ENCODE measurements around the gene MUS81. TPM values are rescaled to one million over a fixed set of nuclear protein-coding genes. Genes with fewer than 3 reads are reported as not detected.

The MUS81 gene
- total RNA-seq, 1 experiment from 2014 or later = 45.9 TPM

DNA sequence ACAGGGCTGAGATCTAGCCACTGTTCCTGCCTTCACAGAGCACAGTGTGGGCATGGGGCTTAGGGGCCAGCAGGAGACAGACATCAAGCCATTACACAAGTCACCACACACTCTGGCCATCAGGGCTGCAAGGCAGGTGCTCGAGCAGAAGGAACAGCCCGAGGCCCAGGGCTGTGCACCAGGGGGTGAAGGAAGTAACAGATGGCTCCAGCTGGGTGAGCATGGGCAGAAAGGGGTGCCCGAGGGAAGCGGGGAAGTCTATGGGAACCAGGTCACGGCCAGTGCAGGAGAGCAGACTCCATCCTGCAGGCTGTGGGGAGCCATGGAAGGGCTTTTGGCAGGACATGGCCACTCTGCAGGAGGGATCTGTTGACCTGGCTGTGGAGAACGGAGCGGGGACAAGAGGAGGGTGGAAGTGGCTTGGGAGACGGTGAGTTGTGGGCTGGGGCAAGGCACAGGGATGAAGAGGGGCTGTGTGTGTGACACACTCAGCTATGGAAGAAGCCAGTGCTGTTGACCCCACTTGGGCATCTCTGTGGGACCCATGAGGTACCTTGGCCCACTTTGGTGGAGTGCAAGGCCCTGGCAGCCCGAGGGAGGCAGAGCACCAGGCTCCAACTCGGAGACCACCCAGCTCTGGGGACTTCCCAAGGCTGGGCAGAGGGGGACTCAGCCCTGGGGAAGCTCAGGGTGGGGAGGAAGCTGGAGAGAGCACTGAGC, 55.0 kb downstream of the MUS81 start:
- H3K27me3 Mint-ChIP-seq (ENCODE audit: low read depth) = peaks cover 6% of the 10 kb centered on the region
- DNase-seq (ENCODE audit: low spot score) (no peak), ATAC-seq (no peak)
- no peaks in the 10 kb centered on the region for H3K9me3 Mint-ChIP-seq
- TF ChIP-seq SOX15 (CRISPR knock-in tag; IDR thresholded peaks at IDR 0.05) (no peak), IRF2 (CRISPR knock-in tag; IDR thresholded peaks at IDR 0.05; ENCODE audit: borderline replicate concordance, low read depth) (no peak), ZNF232 (CRISPR knock-in tag; IDR thresholded peaks at IDR 0.05) (no peak), HMGA2 (CRISPR knock-in tag; IDR thresholded peaks at IDR 0.05) (no peak), TEAD4 (CRISPR knock-in tag; IDR thresholded peaks at IDR 0.05) (no peak), PRRX2 (CRISPR knock-in tag; IDR thresholded peaks at IDR 0.05) (no peak), MXD4 (CRISPR knock-in tag; IDR thresholded peaks at IDR 0.05; ENCODE audit: borderline replicate concordance) (no peak), NFYB (CRISPR knock-in tag; conservative IDR thresholded peaks at IDR 0.05; ENCODE audit: low read depth) (no peak), GRHL2 (CRISPR knock-in tag; IDR thresholded peaks at IDR 0.05; ENCODE audit: insufficient replicate concordance, severe bottlenecking) (no peak), ZNF263 (CRISPR knock-in tag; IDR thresholded peaks at IDR 0.05; ENCODE audit: low read depth) (no peak)
- TF ChIP-seq, protein P1, sequence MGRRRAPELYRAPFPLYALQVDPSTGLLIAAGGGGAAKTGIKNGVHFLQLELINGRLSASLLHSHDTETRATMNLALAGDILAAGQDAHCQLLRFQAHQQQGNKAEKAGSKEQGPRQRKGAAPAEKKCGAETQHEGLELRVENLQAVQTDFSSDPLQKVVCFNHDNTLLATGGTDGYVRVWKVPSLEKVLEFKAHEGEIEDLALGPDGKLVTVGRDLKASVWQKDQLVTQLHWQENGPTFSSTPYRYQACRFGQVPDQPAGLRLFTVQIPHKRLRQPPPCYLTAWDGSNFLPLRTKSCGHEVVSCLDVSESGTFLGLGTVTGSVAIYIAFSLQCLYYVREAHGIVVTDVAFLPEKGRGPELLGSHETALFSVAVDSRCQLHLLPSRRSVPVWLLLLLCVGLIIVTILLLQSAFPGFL (CRISPR knock-in tag; IDR thresholded peaks at IDR 0.05; ENCODE audit: borderline replicate concordance) = no peak
- TF ChIP-seq, protein P2, sequence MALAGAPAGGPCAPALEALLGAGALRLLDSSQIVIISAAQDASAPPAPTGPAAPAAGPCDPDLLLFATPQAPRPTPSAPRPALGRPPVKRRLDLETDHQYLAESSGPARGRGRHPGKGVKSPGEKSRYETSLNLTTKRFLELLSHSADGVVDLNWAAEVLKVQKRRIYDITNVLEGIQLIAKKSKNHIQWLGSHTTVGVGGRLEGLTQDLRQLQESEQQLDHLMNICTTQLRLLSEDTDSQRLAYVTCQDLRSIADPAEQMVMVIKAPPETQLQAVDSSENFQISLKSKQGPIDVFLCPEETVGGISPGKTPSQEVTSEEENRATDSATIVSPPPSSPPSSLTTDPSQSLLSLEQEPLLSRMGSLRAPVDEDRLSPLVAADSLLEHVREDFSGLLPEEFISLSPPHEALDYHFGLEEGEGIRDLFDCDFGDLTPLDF (CRISPR knock-in tag; IDR thresholded peaks at IDR 0.05) = no peak
- CTCF ChIA-PET = interaction anchor here (0.6 to 2.6 kb wide), 5 partner anchors 24 to 1731 kb away, joined by 3 to 9 read pairs (median 5); partner anchors contain the start of genes CCDC85B and FIBP
- no peak overlapping the region for H3K4me3 Mint-ChIP-seq
- no peaks in the 10 kb centered on the region for H3K36me3 Mint-ChIP-seq
- H3K27ac Mint-ChIP-seq = no peak overlapping the region; the same call in none of the 2 replicates
- POLR2A ChIA-PET = interaction anchor here (0.6 to 1.2 kb wide), 4 partner anchors 24 to 116 kb away, joined by 3 to 5 read pairs (median 3); partner anchors contain the start of genes CCDC85B, FIBP and MUS81
- peaks cover 23% of the 10 kb centered on the region for H3K4me1 Mint-ChIP-seq

- no peak overlapping the region for H3K4me3 Mint-ChIP-seq
- ATAC-seq (no peak), DNase-seq (ENCODE audit: low spot score) (no peak)
- H3K9me3 Mint-ChIP-seq = no peaks in the 10 kb centered on the region
- H3K27me3 Mint-ChIP-seq (ENCODE audit: low read depth) = peaks cover 6% of the 10 kb centered on the region
- TF ChIP-seq ATF1 (CRISPR knock-in tag; IDR thresholded peaks at IDR 0.05) (no peak), ETV6 (CRISPR knock-in tag; IDR thresholded peaks at IDR 0.05) (no peak), ZNF232 (CRISPR knock-in tag; IDR thresholded peaks at IDR 0.05) (no peak), ARID4B (CRISPR knock-in tag; IDR thresholded peaks at IDR 0.05; ENCODE audit: borderline replicate concordance) (no peak), GTF2I (CRISPR knock-in tag; conservative IDR thresholded peaks at IDR 0.05) (no peak)
- TF ChIP-seq, protein P3, sequence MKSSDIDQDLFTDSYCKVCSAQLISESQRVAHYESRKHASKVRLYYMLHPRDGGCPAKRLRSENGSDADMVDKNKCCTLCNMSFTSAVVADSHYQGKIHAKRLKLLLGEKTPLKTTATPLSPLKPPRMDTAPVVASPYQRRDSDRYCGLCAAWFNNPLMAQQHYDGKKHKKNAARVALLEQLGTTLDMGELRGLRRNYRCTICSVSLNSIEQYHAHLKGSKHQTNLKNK (CRISPR knock-in tag; IDR thresholded peaks at IDR 0.05) = no peak
- TF ChIP-seq, protein P4, sequence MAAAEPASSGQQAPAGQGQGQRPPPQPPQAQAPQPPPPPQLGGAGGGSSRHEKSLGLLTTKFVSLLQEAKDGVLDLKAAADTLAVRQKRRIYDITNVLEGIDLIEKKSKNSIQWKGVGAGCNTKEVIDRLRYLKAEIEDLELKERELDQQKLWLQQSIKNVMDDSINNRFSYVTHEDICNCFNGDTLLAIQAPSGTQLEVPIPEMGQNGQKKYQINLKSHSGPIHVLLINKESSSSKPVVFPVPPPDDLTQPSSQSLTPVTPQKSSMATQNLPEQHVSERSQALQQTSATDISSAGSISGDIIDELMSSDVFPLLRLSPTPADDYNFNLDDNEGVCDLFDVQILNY (CRISPR knock-in tag; IDR thresholded peaks at IDR 0.05) = no peak
- POLR2A ChIA-PET = interaction anchor here (0.6 to 1.2 kb wide), 4 partner anchors 25 to 57 kb away, joined by 3 read pairs; partner anchors contain the start of genes CCDC85B and MUS81
- H3K27ac Mint-ChIP-seq = no peak overlapping the region
- CTCF ChIA-PET = interaction anchor here (0.6 to 2.6 kb wide), 5 partner anchors 25 to 1731 kb away, joined by 3 to 9 read pairs (median 5); partner anchors contain the start of gene CCDC85B
- peaks cover 23% of the 10 kb centered on the region for H3K4me1 Mint-ChIP-seq
- H3K36me3 Mint-ChIP-seq = no peaks in the 10 kb centered on the region
Observed at GRCh38 chr11:65915821-65916251, 55.6 kb downstream of the MUS81 start.

All from WTC11 (cell line).